ENCODE measurements around the gene PCBP3. TPM values are rescaled to one million over a fixed set of nuclear protein-coding genes. Genes with fewer than 3 reads are reported as not detected.

PCBP3 gene
- total and polyA plus RNA-seq, 10 of the 15 experiments (the other 5 are each of a cell fraction or from before 2014, with no cell fraction given): 0.09 to 1.3 (median 0.46) TPM; not detected in 3

GRCh38 chr21:45883090-45883489 lies 239.6 kb downstream of the PCBP3 start:
- ChIA-PET RAD21 (ENCODE audit: unreplicated experiment) (no interaction called here), POLR2A (no interaction called here), CTCF (interaction anchor here (1.2 kb wide), 1 partner anchor 327 kb away, joined by 4 read pairs; no protein-coding TSS in a partner anchor), SMC1A (ENCODE audit: uncharacterized antibody, unreplicated experiment) (no interaction called here)
- H3K27ac ChIP-seq (ENCODE audit: control insufficient read depth, insufficient read depth): no peak overlapping the region
- WGBS (ENCODE audit: insufficient coverage, insufficient replicate concordance, low lambda C conversion rate, missing lambda C conversion rate): 74% methylated on average over 4 of the region's 4 CpGs
- no TSS peak for BruUV-seq (replicated peaks)
- H3K9me3 ChIP-seq (replicated peaks; ENCODE audit: control insufficient read depth, insufficient read depth, low read length): no peaks in the 10 kb centered on the region
- in situ Hi-C loops (cut with MboI): no loop called here
- no peak overlapping the region for H2AFZ ChIP-seq (ENCODE audit: control insufficient read depth, low read depth, low read length)
- FAIRE-seq: no peak
- no peak overlapping the region for H3K4me2 ChIP-seq (ENCODE audit: control insufficient read depth, insufficient read depth)
- no peak for ATAC-seq
- intact Hi-C loops (cut with micrococcal nuclease; ENCODE audit: unreplicated experiment): no loop called here
- no peaks in the 10 kb centered on the region for H3K36me3 ChIP-seq (ENCODE audit: control insufficient read depth in 2 of 2, insufficient read depth in 2 of 2, low read length in 1 of 2)
- H3K79me2 ChIP-seq (ENCODE audit: control insufficient read depth, insufficient read depth, low read length): no peaks in the 10 kb centered on the region
- no peaks in the 10 kb centered on the region; the same call in 1 of the 2 replicates for H3K4me1 ChIP-seq (ENCODE audit: control insufficient read depth, insufficient read depth, low read length)
- DNase-seq (ENCODE audit: low read depth, low spot score): no peak
- no peak overlapping the region for H3K9ac ChIP-seq (ENCODE audit: control insufficient read depth, insufficient read depth, low read length)
- H3K27me3 ChIP-seq (replicated peaks in 1 of 2; ENCODE audit: control insufficient read depth in 2 of 2, insufficient read depth in 2 of 2, low read length in 1 of 2): no peaks in the 10 kb centered on the region; a peak in 1 of 4 replicates
- no peaks in the 10 kb centered on the region for H4K20me1 ChIP-seq (ENCODE audit: control insufficient read depth, insufficient read depth)
- H3K4me3 ChIP-seq: no peak overlapping the region
- no peak for TF ChIP-seq EGR1 (IDR thresholded peaks at IDR 0.05; ENCODE audit: borderline replicate concordance in 1 of 2, low read depth in 2 of 2, low read length in 2 of 2)
- TF ChIP-seq E2F8 (IDR thresholded peaks at IDR 0.05; ENCODE audit: low read depth, partially characterized antibody): no peak
- TF ChIP-seq SMAD5 (IDR thresholded peaks at IDR 0.05; ENCODE audit: low read depth): no peak
- TF ChIP-seq ZNF207 (IDR thresholded peaks at IDR 0.05; ENCODE audit: borderline replicate concordance): no peak
- TF ChIP-seq ESRRA (IDR thresholded peaks at IDR 0.05; ENCODE audit: low read length): no peak
- TF ChIP-seq GABPA (IDR thresholded peaks at IDR 0.05; ENCODE audit: low read depth): no peak
- TF ChIP-seq CUX1 (IDR thresholded peaks at IDR 0.05; ENCODE audit: insufficient replicate concordance, low read depth, low read length): no peak
- TF ChIP-seq PAX5 (IDR thresholded peaks at IDR 0.05; ENCODE audit: borderline replicate concordance, low read depth, low read length): no peak
- no peak for TF ChIP-seq ZNF24 (IDR thresholded peaks at IDR 0.05)
- no peak for TF ChIP-seq POU2F2 (IDR thresholded peaks at IDR 0.05; ENCODE audit: borderline replicate concordance, low read depth, low read length)
- TF ChIP-seq SMC3 (IDR thresholded peaks at IDR 0.05; ENCODE audit: borderline replicate concordance, low read length): no peak
- TF ChIP-seq PRDM15 (CRISPR knock-in tag; IDR thresholded peaks at IDR 0.05): no peak
- TF ChIP-seq CBFB (IDR thresholded peaks at IDR 0.05; ENCODE audit: low read depth): no peak

All from GM12878 (cell line).